ENCODE data around the gene DPP9. TPM values are rescaled to one million over a fixed set of nuclear protein-coding genes. Genes with fewer than 3 reads are reported as not detected.

The DPP9 gene
- total RNA-seq, 6 experiments from 2014 or later = 47.3 to 118 (median 54.5) TPM

GRCh38 chr19:4758659-4759058 is 35.0 kb upstream of the DPP9 start:
- H3K27ac ChIP-seq = no peak overlapping the region
- DNase-seq (no peak), ATAC-seq (no peak)
- TF ChIP-seq CTCF (IDR thresholded peaks at IDR 0.05) = no peak
- no peak for TF ChIP-seq POLR2A (IDR thresholded peaks at IDR 0.05)
- intact Hi-C loops (cut with DNase I) = no loop called here
- H3K27me3 ChIP-seq = no peaks in the 10 kb centered on the region
- no peaks in the 10 kb centered on the region for H3K36me3 ChIP-seq
- H3K9me3 ChIP-seq = no peaks in the 10 kb centered on the region
- WGBS (ENCODE audit: insufficient coverage, low coverage, low lambda C conversion rate, missing lambda C conversion rate) = 39% methylated on average over 2 of the region's 5 CpGs
- H3K4me3 ChIP-seq = no peak overlapping the region
- H3K4me1 ChIP-seq = peaks cover 0 to 7% (median 0%) of the 10 kb centered on the region in 4 donors

- intact Hi-C loops (cut with DNase I) = no loop called here
- Histone ChIP-seq H3K4me3 (no peak overlapping the region), H3K9me3 (no peaks in the 10 kb centered on the region), H3K36me3 (no peaks in the 10 kb centered on the region), H3K4me1 (peaks cover 0 to 7% (median 0%) of the 10 kb centered on the region in 4 donors), H3K27ac (no peak overlapping the region), H3K27me3 (no peaks in the 10 kb centered on the region)
- TF ChIP-seq CTCF (IDR thresholded peaks at IDR 0.05) (no peak), POLR2A (IDR thresholded peaks at IDR 0.05) (no peak)
- ATAC-seq (no peak), DNase-seq (no peak)
- 74% methylated on average over 4 of the region's 4 CpGs for WGBS (ENCODE audit: insufficient coverage, low coverage, low lambda C conversion rate, missing lambda C conversion rate)
Observed at GRCh38 chr19:4758082-4758481, 34.4 kb upstream of the DPP9 start.

GRCh38 chr19:4755459-4755858 is 31.8 kb upstream of the DPP9 start:
- H3K27me3 ChIP-seq = no peaks in the 10 kb centered on the region
- intact Hi-C loops (cut with DNase I) = no loop called here
- TF ChIP-seq CTCF (IDR thresholded peaks at IDR 0.05) = no peak
- no peak for TF ChIP-seq POLR2A (IDR thresholded peaks at IDR 0.05)
- ATAC-seq = no peak
- H3K4me1 ChIP-seq = peaks cover 0 to 7% (median 0%) of the 10 kb centered on the region in 4 donors
- H3K27ac ChIP-seq = no peak overlapping the region
- H3K9me3 ChIP-seq = no peaks in the 10 kb centered on the region
- DNase-seq = no peak
- H3K36me3 ChIP-seq = no peaks in the 10 kb centered on the region
- WGBS (ENCODE audit: insufficient coverage, low coverage, low lambda C conversion rate, missing lambda C conversion rate) = 71% methylated on average over 7 of the region's 7 CpGs
- no peak overlapping the region for H3K4me3 ChIP-seq

GRCh38 chr19:4754248-4754647 is 30.6 kb upstream of the DPP9 start:
- Histone ChIP-seq H3K27ac (no peak overlapping the region), H3K9me3 (no peaks in the 10 kb centered on the region), H3K27me3 (no peaks in the 10 kb centered on the region), H3K4me3 (no peak overlapping the region), H3K4me1 (no peaks in the 10 kb centered on the region), H3K36me3 (no peaks in the 10 kb centered on the region)
- 60% methylated on average over 5 of the region's 6 CpGs for WGBS (ENCODE audit: insufficient coverage, low coverage, low lambda C conversion rate, missing lambda C conversion rate)
- intact Hi-C loops (cut with DNase I) = no loop called here
- DNase-seq (no peak), ATAC-seq (no peak)
- TF ChIP-seq CTCF (IDR thresholded peaks at IDR 0.05) (no peak), POLR2A (IDR thresholded peaks at IDR 0.05) (no peak)

Data from right lobe of liver (tissue), 6 donors.